Duodenal mucosa (tissue), 2 donors: Measurements from ENCODE around the gene IL22RA2.

ENCODE experiments used
- H3K27ac ChIP-seq: one replicate; pipeline ENCODE4 v1.7.0; 2013; ENCODE audit warnings: low read depth, low read length
- H3K27me3 ChIP-seq, 2 donors: one replicate each; pipeline ENCODE4 v1.7.0; 2013; ENCODE audit warnings: low read length in 2 of 2, control low read depth in 1 of 2; ENCODE audit not compliant: insufficient read depth in 2 of 2, control insufficient read depth in 1 of 2
- H3K36me3 ChIP-seq, 2 donors: one replicate each; pipeline ENCODE4 v1.7.0; 2013; ENCODE audit warnings: low read length in 2 of 2, control low read depth in 1 of 2; ENCODE audit not compliant: insufficient read depth in 2 of 2, control insufficient read depth in 1 of 2
- H3K4me1 ChIP-seq, 2 donors: one replicate each; pipeline ENCODE4 v1.7.0; 2013; ENCODE audit warnings: low read length in 2 of 2, control low read depth in 1 of 2; ENCODE audit not compliant: insufficient read depth in 2 of 2, control insufficient read depth in 1 of 2
- H3K4me3 ChIP-seq, 2 donors: one replicate each; pipeline ENCODE4 v1.7.0; 2013; ENCODE audit warnings: low read length in 2 of 2, low read depth in 1 of 2
- H3K9ac ChIP-seq, 2 donors: one replicate each; pipeline ENCODE4 v1.7.0; 2013; ENCODE audit warnings: low read length in 2 of 2, low read depth in 1 of 2
- H3K9me3 ChIP-seq, 2 donors: one replicate each; pipeline ENCODE4 v1.7.0; 2013; ENCODE audit warnings: low read length in 2 of 2, control low read depth in 1 of 2; ENCODE audit not compliant: control insufficient read depth in 1 of 2

Gene IL22RA2

GRCh38 chr6:137099689-137100403, 73.6 kb downstream of the IL22RA2 start:
- Histone ChIP-seq H3K9ac (no peak overlapping the region), H3K9me3 (no peaks in the 10 kb centered on the region), H3K27ac (no peak overlapping the region), H3K36me3 (no peaks in the 10 kb centered on the region), H3K27me3 (no peaks in the 10 kb centered on the region), H3K4me1 (peaks cover 3 to 4% of the 10 kb centered on the region in 2 donors), H3K4me3 (no peak overlapping the region)

DNA sequence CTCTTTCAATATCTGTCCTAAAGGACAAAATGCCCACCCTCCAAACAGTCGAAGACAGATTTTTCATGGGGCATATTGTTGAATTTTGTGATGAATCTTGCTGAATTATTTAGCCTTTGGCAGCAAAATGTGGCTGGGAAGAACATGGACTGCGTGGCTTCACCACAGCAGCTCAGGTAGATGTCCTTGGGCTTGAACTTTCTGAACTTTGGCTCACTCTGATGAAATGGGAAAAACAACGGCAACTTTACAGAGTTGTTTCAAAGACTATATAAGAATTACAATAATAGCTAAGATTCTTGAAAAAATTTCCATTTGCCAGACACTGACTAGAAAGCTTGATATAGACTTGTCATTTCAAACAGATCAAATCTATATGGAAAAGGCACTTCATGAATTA, 75.9 kb downstream of the IL22RA2 start:
- H3K27ac ChIP-seq: no peak overlapping the region
- peaks cover 17 to 18% of the 10 kb centered on the region in 2 donors for H3K4me1 ChIP-seq
- H3K9me3 ChIP-seq: no peaks in the 10 kb centered on the region
- no peak overlapping the region for H3K4me3 ChIP-seq
- no peak overlapping the region for H3K9ac ChIP-seq
- no peaks in the 10 kb centered on the region for H3K36me3 ChIP-seq
- H3K27me3 ChIP-seq: no peaks in the 10 kb centered on the region

DNA sequence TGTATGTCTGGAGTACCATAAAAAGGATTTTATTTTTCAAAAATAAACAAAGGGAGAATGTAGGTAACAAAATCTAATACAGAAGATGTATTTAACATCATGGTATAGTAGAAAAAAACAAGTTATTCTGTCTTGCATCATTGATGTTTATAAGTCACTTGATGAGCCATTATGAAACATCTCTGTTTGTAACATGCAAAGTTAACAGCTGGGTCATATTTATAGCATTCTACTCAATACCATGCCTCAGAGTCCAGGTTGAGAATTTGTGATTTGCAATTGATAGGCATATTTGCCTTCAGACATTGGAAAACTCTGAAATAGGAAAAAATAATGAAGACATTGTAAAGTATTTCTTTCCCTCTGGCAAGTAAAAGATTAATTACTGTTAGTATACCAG, 76.4 kb downstream of the IL22RA2 start:
- H3K4me1 ChIP-seq: peaks cover 18 to 22% of the 10 kb centered on the region in 2 donors
- no peak overlapping the region for H3K27ac ChIP-seq
- no peaks in the 10 kb centered on the region for H3K36me3 ChIP-seq
- H3K27me3 ChIP-seq: no peaks in the 10 kb centered on the region
- no peak overlapping the region for H3K9ac ChIP-seq
- no peaks in the 10 kb centered on the region for H3K9me3 ChIP-seq
- no peak overlapping the region for H3K4me3 ChIP-seq

- no peaks in the 10 kb centered on the region for H3K36me3 ChIP-seq
- no peaks in the 10 kb centered on the region for H3K27me3 ChIP-seq
- H3K4me3 ChIP-seq: no peak overlapping the region
- H3K27ac ChIP-seq: no peak overlapping the region
- H3K9me3 ChIP-seq: peaks cover 0 to 7% of the 10 kb centered on the region in 2 donors
- H3K9ac ChIP-seq: no peak overlapping the region
- H3K4me1 ChIP-seq: peaks cover 22 to 26% of the 10 kb centered on the region in 2 donors
Measured at GRCh38 chr6:137095651-137096238, 77.7 kb downstream of the IL22RA2 start.

DNA sequence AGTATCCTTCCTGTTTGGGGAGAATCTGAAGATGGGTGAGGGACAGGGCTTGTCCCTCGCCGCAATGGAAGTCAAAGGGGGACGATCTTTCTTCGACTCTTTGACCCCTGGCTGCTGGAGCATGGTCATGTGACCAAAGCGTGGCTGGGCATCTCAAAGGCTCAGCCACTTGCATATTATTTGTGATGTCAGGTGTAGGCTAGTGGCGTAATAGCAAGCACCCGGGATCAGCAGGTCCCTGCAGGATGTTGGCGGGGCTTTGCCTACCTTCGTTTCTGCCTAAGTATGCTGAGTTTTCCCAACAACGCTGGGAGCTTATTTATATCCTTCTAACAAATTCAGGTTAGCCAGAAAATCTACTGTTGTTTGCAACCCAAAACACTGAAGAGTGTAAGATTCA, 78.4 kb downstream of the IL22RA2 start:
- peaks cover 2 to 9% of the 10 kb centered on the region in 2 donors for H3K9me3 ChIP-seq
- H3K27ac ChIP-seq: no peak overlapping the region
- no peaks in the 10 kb centered on the region for H3K36me3 ChIP-seq
- H3K4me3 ChIP-seq: no peak overlapping the region
- no peaks in the 10 kb centered on the region for H3K27me3 ChIP-seq
- H3K4me1 ChIP-seq: peaks cover 21 to 28% of the 10 kb centered on the region in 2 donors
- H3K9ac ChIP-seq: no peak overlapping the region

DNA sequence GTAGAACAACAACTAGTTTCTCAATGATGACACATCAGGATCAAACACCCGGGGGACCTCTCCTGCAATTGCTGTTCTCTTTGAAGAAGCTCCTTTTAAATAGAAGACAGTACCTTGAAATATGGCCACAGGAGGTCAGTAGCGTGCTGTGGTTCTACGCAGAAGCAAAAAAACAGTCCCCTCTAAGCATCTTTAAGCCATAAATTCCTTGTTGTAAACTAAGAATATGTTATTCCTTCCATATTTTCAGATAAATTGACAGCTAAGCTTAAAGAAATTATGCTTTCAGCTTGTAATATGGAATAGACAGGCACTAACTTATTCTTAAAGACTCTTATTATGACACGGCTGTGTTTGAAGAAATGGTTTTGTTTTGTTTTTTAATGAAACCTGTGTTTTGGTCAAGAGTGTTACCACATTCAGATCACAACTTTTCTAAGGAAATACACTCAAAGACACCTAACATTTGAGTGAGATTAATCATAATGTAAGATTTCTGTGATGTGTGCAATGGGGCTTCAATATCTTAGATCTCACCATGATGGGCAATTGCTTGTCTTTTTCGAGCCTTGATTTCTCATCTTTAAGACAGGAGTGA, 78.9 kb downstream of the IL22RA2 start:
- Histone ChIP-seq H3K27ac (no peak overlapping the region), H3K36me3 (no peaks in the 10 kb centered on the region), H3K9me3 (peaks cover 2 to 9% of the 10 kb centered on the region in 2 donors), H3K4me3 (no peak overlapping the region), H3K27me3 (no peaks in the 10 kb centered on the region), H3K4me1 (peaks cover 18 to 34% of the 10 kb centered on the region in 2 donors), H3K9ac (no peak overlapping the region)
